Neural cell (in vitro differentiated cells): Measurements from ENCODE around the gene PHACTR3. TPM values are rescaled to one million over a fixed set of nuclear protein-coding genes. Genes with fewer than 3 reads are reported as not detected.

Experiments
- H2AFZ ChIP-seq: fragments of 200-600, 300-800 bp; sonication (generic), shearing (Covaris generic); 2 replicates; pipeline ENCODE4 v1.6.0; 2014; ENCODE audit warnings: low read depth, mild to moderate bottlenecking, antibody characterized with exemption, low read length, moderate library complexity
- H3F3A ChIP-seq: fragments of 200-600 bp; shearing (Covaris generic); 2 replicates; pipeline ENCODE4 v1.6.1; 2016; ENCODE audit warnings: mild to moderate bottlenecking, moderate library complexity, mixed read lengths, antibody characterized with exemption, low read length; ENCODE audit not compliant: insufficient read depth, poor library complexity, severe bottlenecking
- H3K27ac ChIP-seq: fragments of 200-600, 300-800 bp; sonication (generic), shearing (Covaris generic); 2 replicates; pipeline ENCODE4 v1.5.1; 2014; ENCODE audit warnings: mild to moderate bottlenecking, low read length, moderate library complexity
- H3K27me3 ChIP-seq: fragments of 300-800, 200-600 bp; sonication (generic), shearing (Covaris generic); 2 replicates; pipeline ENCODE4 v1.6.0; 2014; ENCODE audit warnings: mild to moderate bottlenecking, low read depth, low read length, moderate library complexity; ENCODE audit not compliant: insufficient read depth
- H3K36me3 ChIP-seq: fragments of 300-800, 200-600 bp; sonication (generic), shearing (Covaris generic); 2 replicates; pipeline ENCODE4 v1.5.1; 2014; ENCODE audit warnings: mild to moderate bottlenecking, antibody characterized with exemption, low read length, moderate library complexity; ENCODE audit not compliant: insufficient read depth
- H3K4me2 ChIP-seq: fragments of 300-800, 200-600 bp; sonication (generic), shearing (Covaris generic); 2 replicates; pipeline ENCODE4 v1.6.0; 2014; ENCODE audit warnings: mild to moderate bottlenecking, low read length
- H3K4me3 ChIP-seq: fragments of 300-800, 200-600 bp; sonication (generic), shearing (Covaris generic); 2 replicates; pipeline ENCODE4 v1.5.1; 2014; ENCODE audit warnings: mild to moderate bottlenecking, low read length, moderate library complexity
- H3K79me2 ChIP-seq: fragments of 200-600 bp; shearing (Covaris generic); replicated peaks from 2 replicates; pipeline ENCODE4 v1.6.0; 2014; ENCODE audit warnings: mild to moderate bottlenecking, low read length, moderate library complexity; ENCODE audit not compliant: insufficient read depth
- H3K9ac ChIP-seq: fragments of 300-800, 200-600 bp; sonication (generic), shearing (Covaris generic); 2 replicates; pipeline ENCODE4 v1.6.1; 2016; ENCODE audit warnings: mild to moderate bottlenecking, low read length, mixed read lengths
- H3K9me2 ChIP-seq: fragments of 200-600 bp; shearing (Covaris generic); 2 replicates; pipeline ENCODE4 v1.6.1; 2016; ENCODE audit warnings: mild to moderate bottlenecking, low read length, mixed read lengths; ENCODE audit not compliant: insufficient read depth
- H3K9me3 ChIP-seq: fragments of 200-600, 300-800 bp; sonication (generic), shearing (Covaris generic); 2 replicates; pipeline ENCODE4 v1.6.1; 2016; ENCODE audit warnings: mild to moderate bottlenecking, mixed run types, low read length, moderate library complexity, mixed read lengths
- H4K20me1 ChIP-seq: fragments of 200-600 bp; shearing (Covaris generic); 2 replicates; pipeline ENCODE4 v1.6.1; 2016; ENCODE audit warnings: mild to moderate bottlenecking, mixed run types; ENCODE audit not compliant: insufficient read depth
- CTCF ChIP-seq: fragments of 450-650 bp; IDR thresholded peaks from 2 replicates; pipeline ENCODE4 v1.5.1; 2014; ENCODE audit warnings: antibody characterized with exemption, mild to moderate bottlenecking, moderate library complexity; ENCODE audit not compliant: poor library complexity, severe bottlenecking
- EP300 ChIP-seq: fragments of 450-650 bp; conservative IDR thresholded peaks from 2 replicates; pipeline ENCODE4 v1.6.1; 2014; ENCODE audit warnings: antibody characterized with exemption, mild to moderate bottlenecking, moderate library complexity; ENCODE audit not compliant: poor library complexity, severe bottlenecking
- EZH2 ChIP-seq: fragments of 200-600, 300-800 bp; shearing (Covaris generic), sonication (generic); IDR thresholded peaks from 2 replicates; pipeline ENCODE4 v1.6.1; 2014; ENCODE audit warnings: antibody characterized with exemption, low read length, borderline replicate concordance, mild to moderate bottlenecking; ENCODE audit not compliant: insufficient read depth, poor library complexity, severe bottlenecking
- MXI1 ChIP-seq: fragments of 450-650 bp; conservative IDR thresholded peaks from 2 replicates; pipeline ENCODE4 v1.6.1; 2014; ENCODE audit warnings: antibody characterized with exemption, mild to moderate bottlenecking; ENCODE audit not compliant: poor library complexity, severe bottlenecking
- POLR2AphosphoS5 ChIP-seq: IDR thresholded peaks from 2 replicates; pipeline ENCODE4 v1.6.1; 2012
- RAD21 ChIP-seq: fragments of 450-650 bp; conservative IDR thresholded peaks from 2 replicates; pipeline ENCODE4 v1.6.1; 2014; ENCODE audit warnings: antibody characterized with exemption, mild to moderate bottlenecking, moderate library complexity
- REST ChIP-seq: IDR thresholded peaks from 2 replicates; pipeline ENCODE4 v1.6.1; 2012; ENCODE audit warnings: borderline replicate concordance
- SMC3 ChIP-seq: fragments of 450-650 bp; conservative IDR thresholded peaks from 2 replicates; pipeline ENCODE4 v1.6.1; 2014; ENCODE audit warnings: antibody characterized with exemption, mild to moderate bottlenecking, moderate library complexity; ENCODE audit not compliant: poor library complexity
- TAF1 ChIP-seq: IDR thresholded peaks from 2 replicates; pipeline ENCODE4 v1.6.1; 2012; ENCODE audit warnings: low read depth
- polyA plus RNA-seq: library from polyadenylated mRNA; depleted of rRNA; stranded (reverse); fragments of >200 nt; gene quantifications from 2 replicates; pipeline ENCODE4 v1.2.3, GENCODE V29; 2014

The PHACTR3 gene
- polyA plus RNA-seq, 1 donor from 2014 or later: 1.3 TPM

- H3K36me3 ChIP-seq: no peaks in the 10 kb centered on the region
- no peak overlapping the region for H3K4me2 ChIP-seq
- no peaks in the 10 kb centered on the region for H3F3A ChIP-seq
- no peaks in the 10 kb centered on the region for H4K20me1 ChIP-seq
- H2AFZ ChIP-seq: no peak overlapping the region
- no peak overlapping the region for H3K27ac ChIP-seq
- TF ChIP-seq RAD21 (no peak), EP300 (no peak), EZH2 (no peak), MXI1 (no peak), REST (no peak)
- no peak overlapping the region for H3K4me3 ChIP-seq
- peaks cover 4% of the 10 kb centered on the region for H3K27me3 ChIP-seq
- no peaks in the 10 kb centered on the region for H3K9me2 ChIP-seq
- no peaks in the 10 kb centered on the region for H3K9me3 ChIP-seq
- H3K9ac ChIP-seq: no peak overlapping the region
- no peaks in the 10 kb centered on the region for H3K79me2 ChIP-seq
These were observed 20.7 kb upstream of the PHACTR3 start for GRCh38 chr20:59583428-59584277.

- TF ChIP-seq RAD21: no peak
- no peak for TF ChIP-seq CTCF
- no peak for TF ChIP-seq EZH2
- no peak for TF ChIP-seq TAF1
- no peak for TF ChIP-seq SMC3
- TF ChIP-seq POLR2AphosphoS5: no peak
- TF ChIP-seq MXI1: no peak
- TF ChIP-seq EP300: no peak
- no peak for TF ChIP-seq REST
- Histone ChIP-seq H3K9me2 (no peaks in the 10 kb centered on the region), H3K27me3 (no peaks in the 10 kb centered on the region), H3K9me3 (no peaks in the 10 kb centered on the region), H3K79me2 (no peaks in the 10 kb centered on the region), H3K4me3 (no peak overlapping the region), H3K4me2 (no peak overlapping the region), H3K36me3 (no peaks in the 10 kb centered on the region), H3K27ac (no peak overlapping the region), H3F3A (no peaks in the 10 kb centered on the region), H4K20me1 (no peaks in the 10 kb centered on the region), H3K9ac (no peak overlapping the region), H2AFZ (no peak overlapping the region)
These were observed 19.9 kb upstream of the PHACTR3 start for GRCh38 chr20:59584278-59584925.
